ENCODE data around the gene TTC31.

Gene TTC31

DNA sequence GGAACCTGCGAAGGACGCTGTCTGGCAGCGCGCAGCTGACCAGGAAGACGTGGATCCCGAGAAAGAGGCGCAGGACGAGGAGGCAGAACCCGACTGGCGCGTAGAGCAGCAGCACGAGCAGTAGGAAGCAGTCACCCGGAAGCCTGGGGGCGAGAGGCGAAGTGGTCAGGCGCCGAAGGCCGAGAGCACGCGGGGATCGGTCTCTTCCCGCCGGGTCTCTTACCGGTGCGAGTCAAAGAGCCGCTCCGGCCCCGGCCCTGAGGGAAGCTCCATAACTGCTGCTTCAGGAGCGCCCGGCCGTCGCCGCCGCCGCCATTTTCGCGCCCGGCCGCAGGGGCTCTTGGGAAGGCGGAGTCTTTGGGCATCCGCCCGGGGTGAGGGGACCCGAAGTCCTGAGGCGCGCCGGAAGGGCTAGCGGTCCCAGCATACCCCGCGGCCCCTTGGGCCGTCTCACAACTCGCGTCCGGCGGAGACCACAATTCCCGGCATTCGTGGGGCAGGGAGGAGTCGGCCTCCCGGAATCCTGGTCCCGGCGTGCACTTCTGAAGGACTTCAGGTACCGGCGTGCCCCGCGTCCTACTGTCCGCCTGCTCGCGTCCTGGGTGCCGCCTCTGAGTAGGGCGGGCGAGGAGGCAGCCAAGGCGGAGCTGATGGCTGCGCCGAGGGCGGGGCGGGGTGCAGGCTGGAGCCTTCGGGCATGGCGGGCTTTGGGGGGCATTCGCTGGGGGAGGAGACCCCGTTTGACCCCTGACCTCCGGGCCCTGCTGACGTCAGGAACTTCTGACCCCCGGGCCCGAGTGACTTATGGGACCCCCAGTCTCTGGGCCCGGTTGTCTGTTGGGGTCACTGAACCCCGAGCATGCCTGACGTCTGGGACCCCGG is 46.7 kb downstream of the TTC31 start, which contains the start of the genes AUP1 and HTRA2:
AUP1 (minus strand) TSS at position 350 of the 882 bp plus-strand sequence; CDS start at position 273, 77 bp downstream.
HTRA2 (plus strand) TSS at position 577 of the 882 bp plus-strand sequence; CDS start at position 651, 74 bp downstream.
- no peak for TF ChIP-seq CTCF (IDR thresholded peaks at IDR 0.05; ENCODE audit: extremely low read depth, insufficient read depth, missing control alignments)
- DNase-seq (ENCODE audit: low spot score): peak; percentile 98
- in situ Hi-C loops (cut with MboI; ENCODE audit: low pct_unique_long_range_greater_than_20kb, low sequenced_read_pairs, unreplicated experiment): no loop called here

DNA sequence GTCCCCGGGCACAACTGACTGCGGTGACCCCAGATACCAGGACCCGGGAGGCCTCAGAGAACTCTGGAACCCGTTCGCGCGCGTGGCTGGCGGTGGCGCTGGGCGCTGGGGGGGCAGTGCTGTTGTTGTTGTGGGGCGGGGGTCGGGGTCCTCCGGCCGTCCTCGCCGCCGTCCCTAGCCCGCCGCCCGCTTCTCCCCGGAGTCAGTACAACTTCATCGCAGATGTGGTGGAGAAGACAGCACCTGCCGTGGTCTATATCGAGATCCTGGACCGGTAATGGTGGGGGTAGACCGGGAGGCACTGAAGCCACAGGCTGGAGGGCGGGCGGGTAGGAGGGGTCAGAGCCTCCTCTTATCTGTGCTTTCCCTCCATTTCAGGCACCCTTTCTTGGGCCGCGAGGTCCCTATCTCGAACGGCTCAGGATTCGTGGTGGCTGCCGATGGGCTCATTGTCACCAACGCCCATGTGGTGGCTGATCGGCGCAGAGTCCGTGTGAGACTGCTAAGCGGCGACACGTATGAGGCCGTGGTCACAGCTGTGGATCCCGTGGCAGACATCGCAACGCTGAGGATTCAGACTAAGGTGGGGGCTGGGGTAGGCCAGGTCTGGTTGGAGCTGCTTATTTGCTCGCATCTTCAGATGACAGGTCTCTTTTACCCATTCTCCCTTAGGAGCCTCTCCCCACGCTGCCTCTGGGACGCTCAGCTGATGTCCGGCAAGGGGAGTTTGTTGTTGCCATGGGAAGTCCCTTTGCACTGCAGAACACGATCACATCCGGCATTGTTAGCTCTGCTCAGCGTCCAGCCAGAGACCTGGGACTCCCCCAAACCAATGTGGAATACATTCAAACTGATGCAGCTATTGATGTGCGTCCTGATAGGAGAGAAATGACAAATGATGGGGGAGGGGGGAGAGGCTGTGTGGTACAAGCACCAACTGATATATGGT is 47.6 kb downstream of the TTC31 start:
- TF ChIP-seq CTCF (IDR thresholded peaks at IDR 0.05; ENCODE audit: extremely low read depth, insufficient read depth, missing control alignments): no peak
- peak; percentile 89 for DNase-seq (ENCODE audit: low spot score)
- in situ Hi-C loops (cut with MboI; ENCODE audit: low pct_unique_long_range_greater_than_20kb, low sequenced_read_pairs, unreplicated experiment): no loop called here

GRCh38 chr2:74531666-74532065 is 48.8 kb downstream of the TTC31 start:
- in situ Hi-C loops (cut with MboI; ENCODE audit: low pct_unique_long_range_greater_than_20kb, low sequenced_read_pairs, unreplicated experiment): no loop called here
- no peak for TF ChIP-seq CTCF (IDR thresholded peaks at IDR 0.05; ENCODE audit: extremely low read depth, insufficient read depth, missing control alignments)
- DNase-seq (ENCODE audit: low spot score): no peak

GRCh38 chr2:74532222-74532621 is 49.3 kb downstream of the TTC31 start:
- peak; percentile 62 for DNase-seq (ENCODE audit: low spot score)
- in situ Hi-C loops (cut with MboI; ENCODE audit: low pct_unique_long_range_greater_than_20kb, low sequenced_read_pairs, unreplicated experiment): no loop called here
- peak; percentile 45 for TF ChIP-seq CTCF (IDR thresholded peaks at IDR 0.05; ENCODE audit: extremely low read depth, insufficient read depth, missing control alignments)

- in situ Hi-C loops (cut with MboI; ENCODE audit: low pct_unique_long_range_greater_than_20kb, low sequenced_read_pairs, unreplicated experiment): no loop called here
- DNase-seq (ENCODE audit: low spot score): no peak
- TF ChIP-seq CTCF (IDR thresholded peaks at IDR 0.05; ENCODE audit: extremely low read depth, insufficient read depth, missing control alignments): no peak
These were observed 50.6 kb downstream of the TTC31 start for GRCh38 chr2:74533464-74533863.

DNA sequence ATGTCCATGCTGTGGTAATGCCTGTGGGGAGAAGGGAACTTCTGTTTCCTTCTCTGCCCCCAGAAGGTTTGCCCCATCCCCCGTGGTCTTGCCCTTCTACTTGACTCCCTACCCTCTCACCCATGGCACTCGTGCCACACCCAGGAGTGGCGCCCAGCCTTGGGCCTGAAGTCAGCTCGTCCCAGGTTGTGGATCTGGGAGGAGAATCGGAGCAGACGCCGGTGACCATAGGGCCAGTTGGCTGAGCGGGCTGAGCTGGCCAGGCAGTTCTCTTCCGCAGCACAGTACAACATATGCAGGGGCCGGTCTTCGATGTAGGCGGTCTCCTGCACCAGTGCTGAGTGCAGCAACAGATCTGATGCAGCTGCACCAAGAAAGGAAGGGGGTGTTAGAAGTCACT is 51.5 kb downstream of the TTC31 start:
- no peak for TF ChIP-seq CTCF (IDR thresholded peaks at IDR 0.05; ENCODE audit: extremely low read depth, insufficient read depth, missing control alignments)
- in situ Hi-C loops (cut with MboI; ENCODE audit: low pct_unique_long_range_greater_than_20kb, low sequenced_read_pairs, unreplicated experiment): no loop called here
- no peak for DNase-seq (ENCODE audit: low spot score)
